Caco-2 (cell line): ENCODE data around the gene NHSL2. TPM values are rescaled to one million over a fixed set of nuclear protein-coding genes. Genes with fewer than 3 reads are reported as not detected.

Source experiments
- BruUV-seq: library from RNA; stranded (reverse); fragments of 400-500 nt; replicated peaks from 2 replicates; lab custom pipeline; 2021; lab: Mats Ljungman, UMichigan
- CTCF ChIA-PET: fragments of 300-600 bp; sonication (Branson Sonifier 250); formaldehyde crosslinking; loops from one replicate; lab custom pipeline; 2022; ENCODE audit warnings: antibody characterized with exemption; lab: Charles Lee
- POLR2A ChIA-PET: fragments of 300-600 bp; sonication (Branson Sonifier 250); formaldehyde crosslinking; loops from one replicate; lab custom pipeline; 2022; ENCODE audit warnings: antibody characterized with exemption; lab: Charles Lee
- DNase-seq, 2 experiments: peaks; one replicate each; pipeline versions ENCODE4 v3.0.0 to v3.0.0-alpha.2; 2020 to 2022
- H3K27me3 ChIP-seq: replicated peaks from 2 replicates; pipeline ENCODE4 v1.6.0; 2011; ENCODE audit warnings: low read length; ENCODE audit not compliant: control insufficient read depth, insufficient read depth
- H3K36me3 ChIP-seq: 2 replicates; pipeline ENCODE4 v1.5.1; 2011; ENCODE audit warnings: low read length; ENCODE audit not compliant: control insufficient read depth, insufficient read depth
- H3K4me1 ChIP-seq: fragments of 250-450 bp; sonication (Bioruptor Pico); 2 replicates; pipeline ENCODE4 v1.5.1; 2020; ENCODE audit warnings: mild to moderate bottlenecking
- H3K4me3 ChIP-seq: 2 replicates; pipeline ENCODE4 v1.5.1; 2011; ENCODE audit warnings: low read depth, mild to moderate bottlenecking, control low read depth, low read length
- H3K9me3 ChIP-seq: fragments of 250-450 bp; sonication (Bioruptor Pico); 2 replicates; pipeline ENCODE4 v1.5.1; 2020; ENCODE audit warnings: mild to moderate bottlenecking, moderate library complexity
- H3K27ac Mint-ChIP-seq: one replicate; pipeline ENCODE4 v1.8.0; 2022; ENCODE audit warnings: mixed read lengths; ENCODE audit not compliant: unreplicated experiment
- H3K27me3 Mint-ChIP-seq: one replicate; pipeline ENCODE4 v1.8.0; 2022; ENCODE audit warnings: mixed read lengths; ENCODE audit not compliant: insufficient read depth, unreplicated experiment
- H3K36me3 Mint-ChIP-seq: one replicate; pipeline ENCODE4 v1.8.0; 2022; ENCODE audit warnings: mild to moderate bottlenecking, mixed read lengths; ENCODE audit not compliant: insufficient read depth, unreplicated experiment
- H3K4me1 Mint-ChIP-seq: one replicate; pipeline ENCODE4 v1.8.0; 2022; ENCODE audit warnings: low read depth, mixed read lengths; ENCODE audit not compliant: unreplicated experiment
- H3K4me3 Mint-ChIP-seq: one replicate; pipeline ENCODE4 v1.8.0; 2022; ENCODE audit warnings: mild to moderate bottlenecking, moderate library complexity, mixed read lengths; ENCODE audit not compliant: unreplicated experiment
- H3K9me3 Mint-ChIP-seq: one replicate; pipeline ENCODE4 v1.8.0; 2022; ENCODE audit warnings: mixed read lengths; ENCODE audit not compliant: unreplicated experiment
- intact Hi-C: fragments of 100-400 bp; cut with micrococcal nuclease; formaldehyde crosslinking; loops from one replicate; pipeline ENCODE4 v1.10.0; 2022; ENCODE audit not compliant: unreplicated experiment
- total RNA-seq: library from RNA; stranded (reverse); gene quantifications from 2 replicates; pipeline ENCODE4 v1.2.3, GENCODE V29; 2022
- TF ChIP-seq, protein P1 (sequence below), 2 experiments: fragments of 200-600 bp in 1 of 2; IDR thresholded peaks; 1 replicate in 1 of 2; 2 replicates in 1 of 2; pipeline versions ENCODE4 v1.5.1 to v1.8.0; 2011 to 2022; ENCODE audit warnings: antibody characterized with exemption in 1 of 2, control low read depth in 1 of 2, inconsistent platforms in 1 of 2, low read depth in 1 of 2, low read length in 1 of 2, mild to moderate bottlenecking in 1 of 2, moderate library complexity in 1 of 2; ENCODE audit not compliant: insufficient read depth in 1 of 2, severe bottlenecking in 1 of 2, unreplicated experiment in 1 of 2

The NHSL2 gene
- total RNA-seq, 1 experiment from 2014 or later, result 0.18 TPM

DNA sequence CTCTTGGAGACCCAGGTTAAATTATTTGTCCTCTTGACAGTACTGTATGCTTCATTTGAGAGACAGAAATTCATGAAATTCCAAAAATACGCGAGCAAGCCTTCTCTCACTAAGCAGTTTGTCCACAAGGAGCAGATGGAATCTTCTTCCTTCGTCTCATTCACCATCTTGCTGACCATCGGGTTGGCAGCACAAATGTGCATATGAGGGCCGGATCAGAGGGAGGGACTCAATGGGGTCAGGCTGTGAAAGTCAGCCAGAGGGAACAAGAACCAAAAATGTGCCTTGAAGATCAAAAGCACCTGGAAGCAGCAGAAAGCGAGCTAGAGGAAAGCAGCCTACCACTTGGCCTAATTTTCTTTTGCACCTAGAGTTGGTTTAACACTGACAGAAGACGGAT lies 16.4 kb downstream of the NHSL2 start:
- H3K36me3 ChIP-seq, result no peaks in the 10 kb centered on the region
- no peaks in the 10 kb centered on the region for H3K4me1 ChIP-seq
- ChIA-PET CTCF (no interaction called here), POLR2A (no interaction called here)
- Mint-ChIP-seq H3K9me3 (no peaks in the 10 kb centered on the region), H3K27me3 (no peaks in the 10 kb centered on the region), H3K4me1 (no peaks in the 10 kb centered on the region), H3K4me3 (no peak overlapping the region), H3K27ac (no peak overlapping the region), H3K36me3 (no peaks in the 10 kb centered on the region)
- no peak for DNase-seq
- intact Hi-C loops, result no loop called here
- no peak overlapping the region for H3K4me3 ChIP-seq
- no peaks in the 10 kb centered on the region for H3K9me3 ChIP-seq
- TF ChIP-seq, protein P1, sequence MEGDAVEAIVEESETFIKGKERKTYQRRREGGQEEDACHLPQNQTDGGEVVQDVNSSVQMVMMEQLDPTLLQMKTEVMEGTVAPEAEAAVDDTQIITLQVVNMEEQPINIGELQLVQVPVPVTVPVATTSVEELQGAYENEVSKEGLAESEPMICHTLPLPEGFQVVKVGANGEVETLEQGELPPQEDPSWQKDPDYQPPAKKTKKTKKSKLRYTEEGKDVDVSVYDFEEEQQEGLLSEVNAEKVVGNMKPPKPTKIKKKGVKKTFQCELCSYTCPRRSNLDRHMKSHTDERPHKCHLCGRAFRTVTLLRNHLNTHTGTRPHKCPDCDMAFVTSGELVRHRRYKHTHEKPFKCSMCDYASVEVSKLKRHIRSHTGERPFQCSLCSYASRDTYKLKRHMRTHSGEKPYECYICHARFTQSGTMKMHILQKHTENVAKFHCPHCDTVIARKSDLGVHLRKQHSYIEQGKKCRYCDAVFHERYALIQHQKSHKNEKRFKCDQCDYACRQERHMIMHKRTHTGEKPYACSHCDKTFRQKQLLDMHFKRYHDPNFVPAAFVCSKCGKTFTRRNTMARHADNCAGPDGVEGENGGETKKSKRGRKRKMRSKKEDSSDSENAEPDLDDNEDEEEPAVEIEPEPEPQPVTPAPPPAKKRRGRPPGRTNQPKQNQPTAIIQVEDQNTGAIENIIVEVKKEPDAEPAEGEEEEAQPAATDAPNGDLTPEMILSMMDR (IDR thresholded peaks at IDR 0.05; ENCODE audit: insufficient read depth in 1 of 2, low read depth in 1 of 2, low read length in 1 of 2, severe bottlenecking in 1 of 2, unreplicated experiment in 1 of 2), result no peak
- BruUV-seq, result no TSS peak
- H3K27me3 ChIP-seq, result no peaks in the 10 kb centered on the region

- Mint-ChIP-seq H3K27ac (no peak overlapping the region), H3K36me3 (no peaks in the 10 kb centered on the region), H3K4me1 (no peaks in the 10 kb centered on the region), H3K27me3 (peaks cover under 1% of the 10 kb centered on the region), H3K4me3 (no peak overlapping the region), H3K9me3 (no peaks in the 10 kb centered on the region)
- H3K9me3 ChIP-seq, result no peaks in the 10 kb centered on the region
- no TSS peak for BruUV-seq
- no peak for DNase-seq
- intact Hi-C loops, result no loop called here
- TF ChIP-seq, protein P1 (IDR thresholded peaks at IDR 0.05; ENCODE audit: insufficient read depth in 1 of 2, low read depth in 1 of 2, low read length in 1 of 2, severe bottlenecking in 1 of 2, unreplicated experiment in 1 of 2), result no peak
- ChIA-PET POLR2A (no interaction called here), CTCF (no interaction called here)
- no peaks in the 10 kb centered on the region for H3K36me3 ChIP-seq
- no peaks in the 10 kb centered on the region for H3K27me3 ChIP-seq
- H3K4me3 ChIP-seq, result no peak overlapping the region
- no peaks in the 10 kb centered on the region for H3K4me1 ChIP-seq
These were observed 18.2 kb downstream of the NHSL2 start for GRCh38 chrX:71928856-71929255.

DNA sequence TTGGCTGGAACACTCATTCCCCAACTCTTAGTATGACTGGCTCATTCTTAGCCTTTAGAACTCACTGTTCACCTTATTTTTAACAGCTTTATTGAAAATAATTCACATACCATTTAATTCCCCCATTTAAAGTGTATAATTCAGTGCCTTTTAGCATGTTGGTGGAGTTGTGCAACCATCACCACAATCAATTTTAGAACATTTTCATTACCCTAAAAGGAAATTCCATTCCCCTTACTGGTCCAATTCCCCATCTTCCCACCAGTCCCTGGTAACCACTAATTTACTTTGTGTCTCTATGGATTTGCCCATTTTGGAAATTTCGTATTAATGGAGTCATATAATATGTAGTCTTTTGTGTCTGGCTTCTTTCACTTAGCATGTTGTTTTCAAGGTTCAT lies 19.7 kb downstream of the NHSL2 start:
- no peaks in the 10 kb centered on the region for H3K36me3 Mint-ChIP-seq
- no peak overlapping the region for H3K4me3 ChIP-seq
- TF ChIP-seq, protein P1 (IDR thresholded peaks at IDR 0.05; ENCODE audit: insufficient read depth in 1 of 2, low read depth in 1 of 2, low read length in 1 of 2, severe bottlenecking in 1 of 2, unreplicated experiment in 1 of 2), result no peak
- no peaks in the 10 kb centered on the region for H3K4me1 Mint-ChIP-seq
- H3K9me3 ChIP-seq, result no peaks in the 10 kb centered on the region
- intact Hi-C loops, result no loop called here
- no peak for DNase-seq
- POLR2A ChIA-PET, result no interaction called here
- BruUV-seq, result no TSS peak
- H3K27me3 Mint-ChIP-seq, result peaks cover 3% of the 10 kb centered on the region
- H3K27me3 ChIP-seq, result no peaks in the 10 kb centered on the region
- CTCF ChIA-PET, result no interaction called here
- H3K4me1 ChIP-seq, result no peaks in the 10 kb centered on the region
- no peak overlapping the region for H3K4me3 Mint-ChIP-seq
- H3K36me3 ChIP-seq, result no peaks in the 10 kb centered on the region
- no peak overlapping the region for H3K27ac Mint-ChIP-seq
- no peaks in the 10 kb centered on the region for H3K9me3 Mint-ChIP-seq
